ENCODE data around the gene KIN.
"Not testable (repeated sequence)": the region's sequence is repeated elsewhere in the genome, so short reads cannot be mapped to it uniquely, and the experiment has no call there.

Gene KIN

GRCh38 chr10:7752251-7752650 lies 35.5 kb downstream of the KIN start (continued):
- TF ChIP-seq ZNF280C (tag by site-specific recombination; IDR thresholded peaks at IDR 0.05) (no peak), ZNF37A (tag by site-specific recombination; IDR thresholded peaks at IDR 0.05) (no peak)

- no peak overlapping the region for H3K4me3 ChIP-seq (ENCODE audit: low read depth, low read length)
- ChIA-PET CTCF (interaction anchor here (1.0 kb wide), 1 partner anchor 64 kb away, joined by 3 read pairs; no protein-coding TSS in a partner anchor), POLR2A (interaction anchor here (0.7 kb wide), 1 partner anchor 21 kb away, joined by 3 read pairs; no protein-coding TSS in a partner anchor)
- H3K4me1 ChIP-seq (ENCODE audit: control insufficient read depth, insufficient read depth, low read length): no peaks in the 10 kb centered on the region
- no peaks in the 10 kb centered on the region for H3K9me3 ChIP-seq (ENCODE audit: control insufficient read depth, insufficient read depth, low read depth, low read length)
- peaks cover 24 to 32% of the 10 kb centered on the region in 2 experiments for H3K36me3 ChIP-seq (ENCODE audit: control insufficient read depth in 2 of 2, insufficient read depth in 1 of 2, low read length in 2 of 2)
- TF ChIP-seq ZFHX2 (tag by site-specific recombination; conservative IDR thresholded peaks at IDR 0.05) (no peak), PBX3 (CRISPR knock-in tag; IDR thresholded peaks at IDR 0.05) (no peak), ZSCAN30 (tag by site-specific recombination; IDR thresholded peaks at IDR 0.05) (no peak), ZNF514 (tag by site-specific recombination; IDR thresholded peaks at IDR 0.05) (no peak)
- no peak overlapping the region for H3K27ac ChIP-seq (ENCODE audit: extremely low read depth, low read depth, low read length)
Observed at GRCh38 chr10:7750222-7750621, 37.6 kb downstream of the KIN start.

GRCh38 chr10:7748637-7749036 lies 39.2 kb downstream of the KIN start:
- CTCF ChIA-PET; POLR2A ChIA-PET; H3K4me1 ChIP-seq (ENCODE audit: control insufficient read depth, insufficient read depth, low read length); H3K4me3 ChIP-seq (ENCODE audit: low read depth, low read length); H3K27ac ChIP-seq (ENCODE audit: extremely low read depth, low read depth, low read length); H3K9me3 ChIP-seq (ENCODE audit: control insufficient read depth, insufficient read depth, low read depth, low read length): not testable (repeated sequence)
- H3K36me3 ChIP-seq (ENCODE audit: control insufficient read depth in 2 of 2, insufficient read depth in 1 of 2, low read length in 2 of 2): peaks cover 12 to 17% of the 10 kb centered on the region in 2 experiments; a peak in 2 of 3 replicates

GRCh38 chr10:7744307-7744706 lies 43.5 kb downstream of the KIN start:
- TF ChIP-seq GLIS2 (tag by site-specific recombination; IDR thresholded peaks at IDR 0.05) (no peak), ZNF561 (tag by site-specific recombination; IDR thresholded peaks at IDR 0.05; ENCODE audit: borderline replicate concordance) (no peak), KLF7 (tag by site-specific recombination; IDR thresholded peaks at IDR 0.05; ENCODE audit: borderline replicate concordance) (no peak)
- ChIA-PET CTCF (no interaction called here), POLR2A (no interaction called here)
- Histone ChIP-seq H3K4me1 (ENCODE audit: control insufficient read depth, insufficient read depth, low read length) (no peaks in the 10 kb centered on the region), H3K27ac (ENCODE audit: extremely low read depth, low read depth, low read length) (no peak overlapping the region), H3K36me3 (ENCODE audit: control insufficient read depth in 2 of 2, insufficient read depth in 1 of 2, low read length in 2 of 2) (no peaks in the 10 kb centered on the region), H3K4me3 (ENCODE audit: low read depth, low read length) (no peak overlapping the region), H3K9me3 (ENCODE audit: control insufficient read depth, insufficient read depth, low read depth, low read length) (no peaks in the 10 kb centered on the region)

GRCh38 chr10:7738536-7739407 lies 49.0 kb downstream of the KIN start:
- H3K9me3 ChIP-seq (ENCODE audit: control insufficient read depth, insufficient read depth, low read depth, low read length): no peaks in the 10 kb centered on the region
- H3K36me3 ChIP-seq (ENCODE audit: control insufficient read depth in 2 of 2, insufficient read depth in 1 of 2, low read length in 2 of 2): no peaks in the 10 kb centered on the region
- no peak overlapping the region for H3K4me3 ChIP-seq (ENCODE audit: low read depth, low read length)
- no peak overlapping the region for H3K27ac ChIP-seq (ENCODE audit: extremely low read depth, low read depth, low read length)
- ChIA-PET POLR2A (no interaction called here), CTCF (no interaction called here)
- no peaks in the 10 kb centered on the region for H3K4me1 ChIP-seq (ENCODE audit: control insufficient read depth, insufficient read depth, low read length)
- TF ChIP-seq ZNF148 (tag by site-specific recombination; IDR thresholded peaks at IDR 0.05; ENCODE audit: borderline replicate concordance): no peak
- no peak for TF ChIP-seq KLF17 (tag by site-specific recombination; IDR thresholded peaks at IDR 0.05)
- TF ChIP-seq ZNF19 (tag by site-specific recombination; IDR thresholded peaks at IDR 0.05; ENCODE audit: low read depth): no peak
